GM20000 (cell line): ENCODE data around the gene HSF4.
A peak's percentile ranks its signal among the peaks of the same experiment; 100 is the strongest.

Experiments used
- DNase-seq: peaks from one replicate; pipeline ENCODE4 v3.0.0; 2012; ENCODE audit warnings: low spot score
- CTCF ChIP-seq: IDR thresholded peaks from 2 replicates; pipeline ENCODE4 v1.5.1; 2012; ENCODE audit warnings: mild to moderate bottlenecking, control low read depth; ENCODE audit errors: extremely low read depth, missing control alignments

HSF4 gene

GRCh38 chr16:67163999-67164558 is 466 bp upstream of the HSF4 start:
- no peak for DNase-seq
- no peak for TF ChIP-seq CTCF

- DNase-seq: no peak
- TF ChIP-seq CTCF: no peak
Measured at GRCh38 chr16:67165121-67166078, 855 bp downstream of the HSF4 start.

- TF ChIP-seq CTCF: no peak
- DNase-seq: no peak
Measured at GRCh38 chr16:67166110-67166547, 1.6 kb downstream of the HSF4 start.

- DNase-seq: peak; percentile 60
- TF ChIP-seq CTCF: no peak
Measured at GRCh38 chr16:67166598-67167168, 2.1 kb downstream of the HSF4 start.

GRCh38 chr16:67167588-67167987 is 3.0 kb downstream of the HSF4 start:
- no peak for DNase-seq
- TF ChIP-seq CTCF: no peak

- no peak for TF ChIP-seq CTCF
- DNase-seq: no peak
Measured at GRCh38 chr16:67169011-67169451, 4.5 kb downstream of the HSF4 start.

GRCh38 chr16:67169642-67170167 is 5.2 kb downstream of the HSF4 start:
- peak; percentile 69 for TF ChIP-seq CTCF
- DNase-seq: peak; percentile 65
